H1 (cell line): ENCODE results near the gene SPINT2. TPM values are rescaled to one million over a fixed set of nuclear protein-coding genes. Genes with fewer than 3 reads are reported as not detected.

ENCODE experiments used
- CHD7 ChIP-seq: fragments of 300-600 bp; sonication (generic); IDR thresholded peaks from 2 replicates; pipeline ENCODE4 v1.7.1; 2012; ENCODE audit warnings: low read length, moderate library complexity, mild to moderate bottlenecking, inconsistent platforms; ENCODE audit not compliant: insufficient replicate concordance
- CREB1 ChIP-seq: IDR thresholded peaks from 2 replicates; pipeline ENCODE4 v1.6.1; 2012; ENCODE audit warnings: inconsistent platforms
- POLR2AphosphoS5 ChIP-seq: IDR thresholded peaks from 2 replicates; pipeline ENCODE4 v1.6.1; 2011; ENCODE audit warnings: low read depth, low read length
- RFX5 ChIP-seq: IDR thresholded peaks from 2 replicates; pipeline ENCODE4 v1.6.1; 2011; ENCODE audit warnings: low read depth, low read length, improper control_type of control experiment, borderline replicate concordance
- polyA plus RNA-seq, 7 experiments: library from polyadenylated mRNA; depleted of rRNA in 3 of 7; stranded (reverse) in 5 of 7; unstranded in 2 of 7; fragments of >200 nt in 5 of 7; fragments of 200-250 nt in 2 of 7; gene quantifications; 1 replicate in 5 of 7; 2 replicates in 1 of 7; 4 replicates in 1 of 7; pipeline versions ENCODE4 v1.2.1 to v1.2.3, GENCODE V29; 2011 to 2013; ENCODE audit warnings: missing spikeins in 2 of 7, mixed read lengths in 2 of 7
- total RNA-seq: library from RNA; stranded (reverse); fragmentation: NEBNext Ultra II Directional; extraction: Animal tissue kit (Norgen Biotek cat#: 25700); gene quantifications from 2 replicates; pipeline ENCODE4 v1.2.1, GENCODE V29; 2021

Gene SPINT2
- total and polyA plus RNA-seq, 2 of the 8 experiments (the other 6 are each of a cell fraction or from before 2014, with no cell fraction given) = 294 to 296 TPM

- TF ChIP-seq CHD7 (no peak), POLR2AphosphoS5 (no peak), RFX5 (no peak), CREB1 (peak; percentile 29)
These were observed 486 bp upstream of the SPINT2 start (continued) for GRCh38 chr19:38263689-38264485.
